Heart left ventricle (tissue), 16 donors: ENCODE measurements around the gene HMGCR. TPM values are rescaled to one million over a fixed set of nuclear protein-coding genes. Genes with fewer than 3 reads are reported as not detected.

ENCODE experiments used
- ATAC-seq, 4 donors: fragments of 200-7000 bp; cut with Tn5 transposase; one replicate each; pipeline ENCODE4 v1.9.1; 2020 to 2022; ENCODE audit warnings: moderate library complexity in 4 of 4, mild to moderate bottlenecking in 3 of 4, moderate number of reproducible peaks in 1 of 4
- DNase-seq, 5 donors: peaks; one replicate each; pipeline ENCODE4 v3.0.0-alpha.2; 2020
- H3K27ac ChIP-seq, 12 donors: fragments of 200-600 bp; sonication (generic) in 4 of 12; one replicate each; pipeline versions ENCODE4 v1.5.0 to v1.8.0; 2016 to 2022; ENCODE audit warnings: mild to moderate bottlenecking in 2 of 12
- H3K27me3 ChIP-seq, 9 donors: fragments of 200-600 bp; sonication (generic) in 2 of 9; one replicate each; pipeline versions ENCODE4 v1.5.1 to v1.8.0; 2016 to 2022; ENCODE audit warnings: mild to moderate bottlenecking in 3 of 9
- H3K36me3 ChIP-seq, 9 donors: fragments of 200-600 bp; sonication (generic) in 2 of 9; one replicate each; pipeline versions ENCODE4 v1.5.0 to v1.8.0; 2018 to 2022; ENCODE audit warnings: mild to moderate bottlenecking in 2 of 9
- H3K4me1 ChIP-seq, 12 donors: fragments of 200-600 bp; sonication (generic) in 4 of 12; one replicate each; pipeline versions ENCODE4 v1.5.0 to v1.8.0; 2016 to 2022; ENCODE audit warnings: mild to moderate bottlenecking in 3 of 12
- H3K4me3 ChIP-seq, 12 donors: fragments of 200-600 bp; sonication (generic) in 4 of 12; one replicate each; pipeline versions ENCODE4 v1.5.0 to v1.8.0; 2017 to 2022; ENCODE audit warnings: mild to moderate bottlenecking in 9 of 12, moderate library complexity in 4 of 12
- H3K9me3 ChIP-seq, 12 donors: fragments of 200-600 bp; sonication (generic) in 4 of 12; one replicate each; pipeline versions ENCODE4 v1.5.0 to v1.8.0; 2016 to 2022; ENCODE audit warnings: mild to moderate bottlenecking in 1 of 12
- POLR2A ChIP-seq, 2 donors: fragments of 450-650 bp; IDR thresholded peaks; one replicate each; pipeline ENCODE4 v1.6.1; 2017; ENCODE audit warnings: antibody characterized with exemption in 2 of 2, mild to moderate bottlenecking in 2 of 2, moderate library complexity in 2 of 2
- WGBS, 4 donors: extraction: QIAGEN DNeasy Blood & Tissue Kit in 2 of 4; methylation state at CpG; one replicate each; pipeline versions ENCODE4 v1.1.5 to v1.1.7; 2013 to 2018; 5-methylcytosine and 5-hydroxymethylcytosine counted together
- intact Hi-C, 10 donors: fragments of 100-400 bp; cut with DNase I; formaldehyde crosslinking; loops; one replicate each; pipeline versions ENCODE4 v1.11.1 to v1.14.2; 2022
- polyA plus RNA-seq, 2 donors: library from polyadenylated mRNA; stranded (reverse); fragments of 200-250 nt; gene quantifications; one replicate each; pipeline ENCODE4 v1.2.3, GENCODE V29; 2013
- total RNA-seq, 9 donors: library from RNA; depleted of rRNA in 2 of 9; stranded (reverse); fragments of >200 nt in 2 of 9; fragmentation: NEBNext Ultra II Directional in 3 of 9; extraction: Animal tissue kit (Norgen Biotek cat#: 25700) in 3 of 9; gene quantifications; one replicate each; pipeline versions ENCODE4 v1.1.0 to v1.2.4, GENCODE V29; 2016 to 2023
- TF ChIP-seq, protein P1 (sequence below), 12 donors: fragments of 200-600 bp; sonication (generic) in 4 of 12; IDR thresholded peaks; one replicate each; pipeline versions ENCODE4 v1.5.0 to v1.8.0; 2018 to 2022; ENCODE audit warnings: antibody characterized with exemption in 12 of 12, mild to moderate bottlenecking in 5 of 12
- donor health status: ischemic (EF 13 %, LVEDD 7.1; RV severe dilation, severe dysfunction).
- donor health status: healthy with polysubstance abuse.
- donor health status: DM: no; HTN: yes; CAD: no.
- donor health status: DM: no; HTN: no; CAD: no.
- donor health status: ischemic (EF 25% LVEDD 6.9; RV normal size, moderate dysfunction).
- donor health status: ischemic (EF 25% LVEDD 5.7; RV mildly dilated, moderate dysfunction).
- donor health status: healthy.
- donor health status: DM: yes; HTN: yes; CAD: no.
- donor health status: ischemic (EF 35%, LVEDD 5.7; RV mildly dilated, moderate dysfunction).
- donor health status: nonischemic (EF 11% LVEDD 7.7; RV severe dilation, severe dysfunction).
- donor health status: DM: yes; HTN: yes; CAD: no.
- donor health status: PGD.
- donor health status: ischemic (EF 29% LVEDD 5.4; RV normal size, mild dysfunction).
- donor health status: nonischemic (EF 23%, LVEDD 6.1; RV moderate dilation, normal function).

The HMGCR gene
- total and polyA plus RNA-seq, 11 donors, result 2.0 to 15.2 (median 11.4) TPM

DNA sequence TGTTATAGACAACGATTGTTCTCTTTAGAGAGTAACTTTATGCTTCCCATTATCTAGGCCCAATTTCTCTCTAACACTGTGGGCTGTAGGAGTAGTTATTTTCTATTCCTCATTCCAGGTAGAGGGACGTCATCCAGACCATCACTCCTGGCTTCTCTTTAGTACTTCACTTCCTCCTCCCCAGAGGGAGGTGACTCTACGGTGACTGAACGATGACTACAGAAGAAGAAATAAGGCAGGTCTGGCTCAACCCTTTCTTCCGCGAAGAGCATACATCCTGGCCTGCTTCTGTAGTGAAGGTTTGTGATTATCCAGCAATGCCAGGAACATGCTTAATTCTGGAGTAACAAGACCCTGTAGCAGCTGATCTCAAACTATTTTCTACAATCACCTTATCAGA lies 50.8 kb downstream of the HMGCR start:
- Histone ChIP-seq H3K36me3 (peaks cover 0 to 94% (median 81%) of the 10 kb centered on the region in 9 donors), H3K4me1 (no peaks in the 10 kb centered on the region), H3K27me3 (no peaks in the 10 kb centered on the region), H3K4me3 (no peak overlapping the region), H3K9me3 (no peaks in the 10 kb centered on the region), H3K27ac (no peak overlapping the region)
- no peak for TF ChIP-seq POLR2A (IDR thresholded peaks at IDR 0.05)
- TF ChIP-seq, protein P1, sequence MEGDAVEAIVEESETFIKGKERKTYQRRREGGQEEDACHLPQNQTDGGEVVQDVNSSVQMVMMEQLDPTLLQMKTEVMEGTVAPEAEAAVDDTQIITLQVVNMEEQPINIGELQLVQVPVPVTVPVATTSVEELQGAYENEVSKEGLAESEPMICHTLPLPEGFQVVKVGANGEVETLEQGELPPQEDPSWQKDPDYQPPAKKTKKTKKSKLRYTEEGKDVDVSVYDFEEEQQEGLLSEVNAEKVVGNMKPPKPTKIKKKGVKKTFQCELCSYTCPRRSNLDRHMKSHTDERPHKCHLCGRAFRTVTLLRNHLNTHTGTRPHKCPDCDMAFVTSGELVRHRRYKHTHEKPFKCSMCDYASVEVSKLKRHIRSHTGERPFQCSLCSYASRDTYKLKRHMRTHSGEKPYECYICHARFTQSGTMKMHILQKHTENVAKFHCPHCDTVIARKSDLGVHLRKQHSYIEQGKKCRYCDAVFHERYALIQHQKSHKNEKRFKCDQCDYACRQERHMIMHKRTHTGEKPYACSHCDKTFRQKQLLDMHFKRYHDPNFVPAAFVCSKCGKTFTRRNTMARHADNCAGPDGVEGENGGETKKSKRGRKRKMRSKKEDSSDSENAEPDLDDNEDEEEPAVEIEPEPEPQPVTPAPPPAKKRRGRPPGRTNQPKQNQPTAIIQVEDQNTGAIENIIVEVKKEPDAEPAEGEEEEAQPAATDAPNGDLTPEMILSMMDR (IDR thresholded peaks at IDR 0.05), result no peak
- DNase-seq (no peak), ATAC-seq (no peak)
- intact Hi-C loops, result no loop called here
- 88 to 97% (median 96%) methylated on average over 6 of the region's 6 CpGs for WGBS, 4 donors

DNA sequence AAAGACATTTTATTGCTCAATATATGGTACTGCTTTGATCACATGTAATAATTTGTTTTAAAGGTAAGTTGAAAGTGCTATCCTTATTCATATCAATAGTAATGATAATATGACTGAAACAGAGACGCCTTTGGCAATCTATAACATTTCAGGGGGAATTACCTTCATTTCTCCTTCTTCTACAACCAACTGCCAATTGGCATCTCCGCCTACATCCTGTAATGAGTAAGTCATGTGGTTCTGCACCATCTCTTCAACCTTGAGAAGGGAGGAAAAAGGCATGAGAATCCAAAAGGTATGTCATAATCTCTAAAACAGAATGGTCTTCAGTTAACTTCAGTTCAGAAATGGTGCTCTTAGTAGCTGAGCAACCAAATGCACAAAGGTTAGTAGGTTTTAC lies 52.4 kb downstream of the HMGCR start:
- WGBS, 4 donors, result 85 to 97% (median 95%) methylated on average over 2 of the region's 2 CpGs
- H3K4me1 ChIP-seq, result no peaks in the 10 kb centered on the region
- no peaks in the 10 kb centered on the region for H3K27me3 ChIP-seq
- H3K4me3 ChIP-seq, result no peak overlapping the region
- TF ChIP-seq POLR2A (IDR thresholded peaks at IDR 0.05), result no peak
- TF ChIP-seq, protein P1 (IDR thresholded peaks at IDR 0.05), result no peak
- H3K27ac ChIP-seq, result no peak overlapping the region
- DNase-seq (no peak), ATAC-seq (no peak)
- H3K9me3 ChIP-seq, result no peaks in the 10 kb centered on the region
- peaks cover 0 to 87% (median 69%) of the 10 kb centered on the region in 9 donors for H3K36me3 ChIP-seq
- intact Hi-C loops, result no loop called here

DNA sequence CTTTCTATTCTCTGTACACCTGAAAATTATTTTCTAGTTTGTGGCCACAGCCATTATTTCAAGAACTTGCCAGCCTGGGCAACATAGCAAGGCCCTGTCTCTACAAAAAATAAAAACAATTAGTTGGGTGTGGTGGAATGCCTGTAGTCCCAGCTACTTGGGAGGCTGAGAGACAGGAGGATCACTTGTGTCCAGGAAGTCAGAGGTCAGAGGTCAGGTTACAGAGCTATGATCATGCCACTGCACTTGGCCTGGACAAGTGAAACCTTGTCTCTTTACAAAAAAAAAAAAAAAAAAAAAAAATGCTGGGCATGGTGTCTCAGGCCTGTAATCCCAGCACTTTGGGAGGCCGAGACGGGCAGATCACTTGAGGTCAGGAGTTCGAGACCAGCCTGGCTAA lies 58.3 kb downstream of the HMGCR start:
- DNase-seq (no peak), ATAC-seq (no peak)
- H3K27me3 ChIP-seq, result no peaks in the 10 kb centered on the region
- TF ChIP-seq POLR2A (IDR thresholded peaks at IDR 0.05), result no peak
- TF ChIP-seq, protein P1 (IDR thresholded peaks at IDR 0.05), result no peak
- intact Hi-C loops, result no loop called here
- H3K9me3 ChIP-seq, result no peaks in the 10 kb centered on the region
- peaks cover 0 to 85% (median 51%) of the 10 kb centered on the region in 9 donors for H3K36me3 ChIP-seq
- WGBS, 4 donors, result 95 to 98% (median 97%) methylated on average over 3 of the region's 3 CpGs
- H3K27ac ChIP-seq, result no peak overlapping the region
- H3K4me1 ChIP-seq, result no peaks in the 10 kb centered on the region
- no peak overlapping the region for H3K4me3 ChIP-seq

DNA sequence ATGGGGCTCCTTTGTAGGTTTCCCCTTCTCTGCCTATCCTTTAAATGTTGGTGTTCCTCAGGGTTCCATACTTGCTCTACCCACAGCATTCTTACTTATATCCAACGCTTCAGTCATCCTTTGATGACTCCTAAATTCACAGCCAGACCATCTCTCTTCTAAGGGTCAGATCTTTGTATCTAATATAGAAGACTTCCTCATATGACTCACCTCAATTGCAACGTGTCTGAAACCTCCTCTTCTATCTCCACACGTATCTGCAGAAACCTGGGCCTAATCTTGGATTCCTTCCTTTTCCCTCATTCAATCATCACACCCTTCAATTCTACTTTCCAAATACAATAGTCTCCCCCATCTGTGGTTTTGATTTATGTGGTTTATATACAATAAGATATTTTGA lies 68.3 kb downstream of the HMGCR start:
- H3K4me1 ChIP-seq, result no peaks in the 10 kb centered on the region
- H3K27me3 ChIP-seq, result no peaks in the 10 kb centered on the region
- no peaks in the 10 kb centered on the region for H3K9me3 ChIP-seq
- H3K4me3 ChIP-seq, result no peak overlapping the region
- intact Hi-C loops, result no loop called here
- 80 to 87% (median 84%) methylated on average over 3 of the region's 3 CpGs for WGBS, 4 donors
- H3K36me3 ChIP-seq, result peaks cover 0 to 84% (median 64%) of the 10 kb centered on the region in 9 donors
- DNase-seq (no peak), ATAC-seq (no peak)
- no peak overlapping the region for H3K27ac ChIP-seq
- TF ChIP-seq, protein P1 (IDR thresholded peaks at IDR 0.05), result no peak
- TF ChIP-seq POLR2A (IDR thresholded peaks at IDR 0.05), result no peak

Other genes with a start within 250 kb of the HMGCR start
- gene ANKRD31, start 100.3 kb upstream of the HMGCR start, total RNA-seq, result under 1 TPM in 5 of 9 donors, not detected in 4; 0.05 to 0.17 (median 0.11) TPM
- gene ANKRD31, start 100.3 kb upstream of the HMGCR start, polyA plus RNA-seq, result under 1 TPM in 1 of 2 donors, not detected in 1; 0.04 TPM
- gene CERT1, start 174.4 kb downstream of the HMGCR start, total RNA-seq, result 10 to 100 TPM; 16.5 to 57.6 (median 36.2) TPM
- 10 to 100 TPM in 1 of 2 donors, 1 to 10 TPM in 1; 6.7 to 26.5 TPM for gene CERT1, start 174.4 kb downstream of the HMGCR start, polyA plus RNA-seq
- gene POLK, start 174.7 kb downstream of the HMGCR start, total RNA-seq, result 10 to 100 TPM; 16.8 to 28.8 (median 24.2) TPM
- 1 to 10 TPM; 5.2 to 9.4 TPM for gene POLK, start 174.7 kb downstream of the HMGCR start, polyA plus RNA-seq